HCT116 (cell line): ENCODE data around the gene BCR. TPM values are rescaled to one million over a fixed set of nuclear protein-coding genes. Genes with fewer than 3 reads are reported as not detected.

ENCODE experiments used
- ATAC-seq: fragments of 200-7000 bp; cut with Tn5 transposase; 2 replicates; pipeline ENCODE4 v1.9.1; 2020; ENCODE audit warnings: mild to moderate bottlenecking, moderate library complexity
- BruUV-seq: library from RNA; stranded (reverse); fragments of 400-500 nt; replicated peaks from 2 replicates; lab custom pipeline; 2021; lab: Mats Ljungman, UMichigan
- CTCF ChIA-PET: fragments of 300-600 bp; sonication (Branson Sonifier 250); formaldehyde crosslinking; loops from one replicate; lab custom pipeline; 2021; ENCODE audit warnings: antibody characterized with exemption; lab: Charles Lee
- POLR2A ChIA-PET: fragments of 300-600, 350-600 bp; sonication (Branson Sonifier 250); formaldehyde crosslinking; loops from one replicate; lab custom pipeline; 2021; ENCODE audit warnings: antibody characterized with exemption; lab: Charles Lee
- RAD21 ChIA-PET, 2 experiments: fragments of 300-600 bp; sonication (Branson Sonifier 250); formaldehyde crosslinking; loops; one replicate each; lab custom pipeline; 2023; ENCODE audit warnings: low total read pairs in 2 of 2; ENCODE audit not compliant: uncharacterized antibody in 2 of 2, unreplicated experiment in 2 of 2, low non-redundant PET in 1 of 2; lab: Charles Lee
- DNase-seq: peaks from one replicate; pipeline ENCODE4 v3.0.0-alpha.2; 2010; ENCODE audit warnings: low read depth, low spot score
- H2AFZ ChIP-seq: fragments of 200-600 bp; shearing (Covaris generic), sonication (generic); 2 replicates; pipeline ENCODE4 v1.6.1; 2017; ENCODE audit warnings: low read depth, mixed run types, mixed read lengths, antibody characterized with exemption, low read length; ENCODE audit not compliant: poor library complexity, severe bottlenecking
- H3K27ac ChIP-seq: 2 replicates; pipeline ENCODE4 v1.5.1; 2012; ENCODE audit warnings: low read depth, low read length
- H3K27me3 ChIP-seq: fragments of 200-600 bp; sonication (generic); 2 replicates; pipeline ENCODE4 v1.6.1; 2016; ENCODE audit warnings: mixed run types, low read length, mixed read lengths; ENCODE audit not compliant: insufficient read depth
- H3K36me3 ChIP-seq, 2 experiments: fragments of 200-500 bp in 1 of 2; fragments of 200-600 bp in 1 of 2; sonication (Bioruptor generic) in 1 of 2; sonication (generic) in 1 of 2; 2 replicates each; pipeline versions ENCODE4 v1.5.1 to v1.6.1; 2014 to 2016; ENCODE audit warnings: low read length in 2 of 2, inconsistent platforms in 1 of 2, mixed read lengths in 1 of 2, mixed run types in 1 of 2; ENCODE audit not compliant: insufficient read depth in 2 of 2, control insufficient read depth in 1 of 2
- H3K4me1 ChIP-seq, 2 experiments: fragments of 200-600 bp in 1 of 2; sonication (generic) in 1 of 2; 2 replicates each; pipeline versions ENCODE4 v1.5.1 to v1.6.1; 2012 to 2017; ENCODE audit warnings: low read length in 2 of 2, inconsistent platforms in 1 of 2, mild to moderate bottlenecking in 1 of 2, mixed read lengths in 1 of 2, mixed run types in 1 of 2, moderate library complexity in 1 of 2; ENCODE audit not compliant: insufficient read depth in 2 of 2, control insufficient read depth in 1 of 2
- H3K4me2 ChIP-seq: fragments of 200-600 bp; sonication (generic); 2 replicates; pipeline ENCODE4 v1.6.1; 2017; ENCODE audit warnings: mixed run types, low read length, mixed read lengths
- H3K4me3 ChIP-seq, 2 experiments: fragments of 200-600 bp in 1 of 2; sonication (generic) in 1 of 2; replicated peaks in 1 of 2; 2 replicates each; pipeline ENCODE4 v1.5.1; 2011 to 2016; ENCODE audit warnings: low read length in 2 of 2, control low read depth in 1 of 2, low read depth in 1 of 2, mild to moderate bottlenecking in 1 of 2, mixed read lengths in 1 of 2, mixed run types in 1 of 2
- H3K79me2 ChIP-seq: fragments of 200-600 bp; sonication (generic); 2 replicates; pipeline ENCODE4 v1.6.1; 2017; ENCODE audit warnings: mild to moderate bottlenecking, mixed run types, low read length, moderate library complexity, mixed read lengths; ENCODE audit not compliant: insufficient read depth
- H3K9ac ChIP-seq: fragments of 200-600 bp; sonication (generic); 2 replicates; pipeline ENCODE4 v1.6.1; 2016; ENCODE audit warnings: low read length, mixed read lengths
- H3K9me2 ChIP-seq: fragments of 200-600 bp; sonication (generic), shearing (Covaris generic); 2 replicates; pipeline ENCODE4 v1.6.1; 2017; ENCODE audit warnings: mixed run types, mild to moderate bottlenecking, moderate library complexity; ENCODE audit not compliant: insufficient read depth
- H3K9me3 ChIP-seq, 2 experiments: fragments of 200-500 bp in 1 of 2; fragments of 200-600 bp in 1 of 2; sonication (Bioruptor generic) in 1 of 2; sonication (generic) in 1 of 2; 2 replicates each; pipeline ENCODE4 v1.6.1; 2014 to 2017; ENCODE audit warnings: low read length in 2 of 2, mixed read lengths in 2 of 2, inconsistent platforms in 1 of 2, low read depth in 1 of 2, mild to moderate bottlenecking in 1 of 2, mixed run types in 1 of 2, moderate library complexity in 1 of 2; ENCODE audit not compliant: control insufficient read depth in 1 of 2, insufficient read depth in 1 of 2
- H4K20me1 ChIP-seq: fragments of 200-600 bp; sonication (generic), shearing (Covaris generic); 2 replicates; pipeline ENCODE4 v1.6.1; 2017; ENCODE audit warnings: mixed run types, mild to moderate bottlenecking, moderate library complexity; ENCODE audit not compliant: insufficient read depth
- ATF3 ChIP-seq: IDR thresholded peaks from 2 replicates; pipeline ENCODE4 v1.6.1; 2012
- CBX3 ChIP-seq: IDR thresholded peaks from 2 replicates; pipeline ENCODE4 v1.6.1; 2012; ENCODE audit warnings: low read depth
- CEBPB ChIP-seq: IDR thresholded peaks from 2 replicates; pipeline ENCODE4 v1.6.1; 2012; ENCODE audit warnings: low read depth
- CTCF ChIP-seq, 3 experiments: fragments of 200-600 bp in 1 of 3; sonication (generic) in 1 of 3; IDR thresholded peaks in 2 of 3; conservative IDR thresholded peaks in 1 of 3; 2 replicates each; pipeline ENCODE4 v1.5.1; 2012 to 2017; ENCODE audit warnings: low read depth in 2 of 3, low read length in 2 of 3, antibody characterized with exemption in 1 of 3, borderline replicate concordance in 1 of 3, control low read depth in 1 of 3, mild to moderate bottlenecking in 1 of 3, mixed read lengths in 1 of 3, mixed run types in 1 of 3, moderate library complexity in 1 of 3; ENCODE audit not compliant: insufficient read depth in 1 of 3
- ELF1 ChIP-seq: IDR thresholded peaks from 2 replicates; pipeline ENCODE4 v1.6.1; 2012; ENCODE audit warnings: low read depth, borderline replicate concordance
- EZH2 ChIP-seq: fragments of 200-600 bp; sonication (generic); IDR thresholded peaks from 2 replicates; pipeline ENCODE4 v1.6.1; 2017; ENCODE audit warnings: antibody characterized with exemption, mixed run types
- JUND ChIP-seq: IDR thresholded peaks from 2 replicates; pipeline ENCODE4 v1.6.1; 2012
- POLR2A ChIP-seq: IDR thresholded peaks from 2 replicates; pipeline ENCODE4 v1.7.0; 2011; ENCODE audit warnings: borderline replicate concordance; ENCODE audit not compliant: insufficient read depth, insufficient read length; ENCODE audit errors: extremely low read depth
- RAD21 ChIP-seq: IDR thresholded peaks from 2 replicates; pipeline ENCODE4 v1.6.1; 2012; ENCODE audit warnings: low read depth, mild to moderate bottlenecking
- REST ChIP-seq: IDR thresholded peaks from 2 replicates; pipeline ENCODE4 v1.6.1; 2012; ENCODE audit warnings: low read depth
- SIN3A ChIP-seq: IDR thresholded peaks from 2 replicates; pipeline ENCODE4 v1.6.1; 2012; ENCODE audit warnings: low read depth
- SP1 ChIP-seq: IDR thresholded peaks from 2 replicates; pipeline ENCODE4 v1.6.1; 2012; ENCODE audit warnings: low read depth
- TCF7L2 ChIP-seq: IDR thresholded peaks from 2 replicates; pipeline ENCODE4 v1.7.0; 2011; ENCODE audit warnings: borderline replicate concordance, inconsistent platforms; ENCODE audit not compliant: insufficient read depth, insufficient read length; ENCODE audit errors: extremely low read depth
- YY1 ChIP-seq: IDR thresholded peaks from 2 replicates; pipeline ENCODE4 v1.6.1; 2011; ENCODE audit warnings: low read length, low read depth, moderate library complexity, mild to moderate bottlenecking; ENCODE audit not compliant: insufficient replicate concordance; ENCODE audit errors: extremely low read depth
- ZBTB33 ChIP-seq: IDR thresholded peaks from 2 replicates; pipeline ENCODE4 v1.6.1; 2011; ENCODE audit warnings: mild to moderate bottlenecking, low read length, moderate library complexity; ENCODE audit not compliant: insufficient replicate concordance; ENCODE audit errors: extremely low read depth
- ZFX ChIP-seq: fragments of 450-650 bp; IDR thresholded peaks from 2 replicates; pipeline ENCODE4 v1.6.1; 2017
- ZNF274 ChIP-seq: fragments of 200-500 bp; sonication (Bioruptor generic); IDR thresholded peaks from 2 replicates; pipeline ENCODE4 v1.6.1; 2014; ENCODE audit warnings: mild to moderate bottlenecking, low read depth, low read length, inconsistent platforms
- intact Hi-C: fragments of 100-400 bp; cut with micrococcal nuclease; formaldehyde crosslinking; loops from 2 replicates; pipeline ENCODE4 v1.10.0; 2022
- total RNA-seq: library from RNA; stranded (reverse); gene quantifications from one replicate; pipeline ENCODE4 v1.2.1, GENCODE V29; 2021; ENCODE audit not compliant: unreplicated experiment

The BCR gene
- total RNA-seq, 1 experiment from 2014 or later: 39.7 TPM

- ATAC-seq: no peak
- peaks cover 10 to 37% of the 10 kb centered on the region in 2 experiments; a peak in 3 of 4 replicates for H3K4me1 ChIP-seq
- ChIA-PET CTCF (no interaction called here), RAD21 (no interaction called here), POLR2A (no interaction called here)
- H3K9me2 ChIP-seq: no peaks in the 10 kb centered on the region
- H3K36me3 ChIP-seq: no peaks in the 10 kb centered on the region
- no peak overlapping the region for H3K9ac ChIP-seq
- no peaks in the 10 kb centered on the region for H3K9me3 ChIP-seq
- no TSS peak for BruUV-seq
- H3K4me2 ChIP-seq: no peak overlapping the region
- no peak overlapping the region for H2AFZ ChIP-seq
- no peak overlapping the region for H3K27ac ChIP-seq
- TF ChIP-seq ELF1 (no peak), JUND (no peak), POLR2A (no peak), EZH2 (no peak), ATF3 (no peak), ZBTB33 (no peak), REST (no peak), SIN3A (no peak), TCF7L2 (no peak), CBX3 (no peak), ZFX (no peak), CTCF (IDR thresholded peaks at IDR 0.05 in 2 of 3, conservative IDR thresholded peaks at IDR 0.05 in 1 of 3; ENCODE audit: borderline replicate concordance in 1 of 3, insufficient read depth in 1 of 3, low read depth in 2 of 3, low read length in 2 of 3) (no peak), YY1 (no peak), RAD21 (no peak), ZNF274 (no peak), CEBPB (no peak), SP1 (no peak)
- peaks cover 90% of the 10 kb centered on the region for H3K79me2 ChIP-seq
- intact Hi-C loops: loop anchor here (5.0 kb wide), 1 partner anchor 762 kb away; the partner anchor contains the start of gene GSTT4
- no peaks in the 10 kb centered on the region for H3K27me3 ChIP-seq
- H4K20me1 ChIP-seq: peaks cover 4% of the 10 kb centered on the region; the same call in 1 of the 2 replicates
- DNase-seq: no peak
- H3K4me3 ChIP-seq: no peak overlapping the region
These were observed 64.9 kb downstream of the BCR start for GRCh38 chr22:23245045-23245798.
